Neural cell (in vitro differentiated cells): ENCODE measurements around the gene AGAP2.

ENCODE experiments used
- CTCF ChIP-seq: fragments of 450-650 bp; IDR thresholded peaks from 2 replicates; pipeline ENCODE4 v1.5.1; 2014; ENCODE audit warnings: antibody characterized with exemption, mild to moderate bottlenecking, moderate library complexity; ENCODE audit not compliant: poor library complexity, severe bottlenecking
- EZH2 ChIP-seq: fragments of 200-600, 300-800 bp; shearing (Covaris generic), sonication (generic); IDR thresholded peaks from 2 replicates; pipeline ENCODE4 v1.6.1; 2014; ENCODE audit warnings: antibody characterized with exemption, low read length, borderline replicate concordance, mild to moderate bottlenecking; ENCODE audit not compliant: insufficient read depth, poor library complexity, severe bottlenecking
- POLR2AphosphoS5 ChIP-seq: IDR thresholded peaks from 2 replicates; pipeline ENCODE4 v1.6.1; 2012
- TAF1 ChIP-seq: IDR thresholded peaks from 2 replicates; pipeline ENCODE4 v1.6.1; 2012; ENCODE audit warnings: low read depth

- TF ChIP-seq CTCF (no peak), EZH2 (no peak), TAF1 (no peak), POLR2AphosphoS5 (no peak)
Measured at GRCh38 chr12:57770734-57771133, 32.2 kb upstream of the AGAP2 start.
